Activated gamma-delta T cell treated with anti-CD3 and anti-CD28 coated beads, Interleukin-2, amount 50 U/mL, for 16 hours (primary cell): Measurements from ENCODE around the gene LPO.
A peak's percentile ranks its signal among the peaks of the same experiment; 100 is the strongest.

Experiments used
- DNase-seq: peaks from one replicate; pipeline ENCODE4 v3.0.0-alpha.2; 2020; ENCODE audit warnings: low read depth

Gene LPO

DNA sequence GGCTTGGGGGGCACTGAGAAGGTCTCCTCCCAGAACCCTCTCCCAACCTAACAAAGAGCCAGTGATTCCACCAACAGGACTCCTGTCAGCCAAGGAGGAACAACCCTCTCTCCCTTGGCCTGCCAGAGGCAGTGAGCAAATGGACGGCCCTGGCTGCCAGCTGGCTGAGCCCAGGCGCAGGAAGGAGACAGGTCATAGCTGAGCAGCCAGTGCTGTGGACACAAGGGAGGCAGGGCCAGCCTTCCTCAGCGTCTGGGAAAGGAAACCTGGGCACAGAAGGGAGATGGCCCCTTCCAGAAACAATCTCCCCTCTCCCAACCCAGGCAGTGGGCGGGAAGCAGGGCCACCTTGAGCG is 40.3 kb downstream of the LPO start:
- no peak for DNase-seq

DNA sequence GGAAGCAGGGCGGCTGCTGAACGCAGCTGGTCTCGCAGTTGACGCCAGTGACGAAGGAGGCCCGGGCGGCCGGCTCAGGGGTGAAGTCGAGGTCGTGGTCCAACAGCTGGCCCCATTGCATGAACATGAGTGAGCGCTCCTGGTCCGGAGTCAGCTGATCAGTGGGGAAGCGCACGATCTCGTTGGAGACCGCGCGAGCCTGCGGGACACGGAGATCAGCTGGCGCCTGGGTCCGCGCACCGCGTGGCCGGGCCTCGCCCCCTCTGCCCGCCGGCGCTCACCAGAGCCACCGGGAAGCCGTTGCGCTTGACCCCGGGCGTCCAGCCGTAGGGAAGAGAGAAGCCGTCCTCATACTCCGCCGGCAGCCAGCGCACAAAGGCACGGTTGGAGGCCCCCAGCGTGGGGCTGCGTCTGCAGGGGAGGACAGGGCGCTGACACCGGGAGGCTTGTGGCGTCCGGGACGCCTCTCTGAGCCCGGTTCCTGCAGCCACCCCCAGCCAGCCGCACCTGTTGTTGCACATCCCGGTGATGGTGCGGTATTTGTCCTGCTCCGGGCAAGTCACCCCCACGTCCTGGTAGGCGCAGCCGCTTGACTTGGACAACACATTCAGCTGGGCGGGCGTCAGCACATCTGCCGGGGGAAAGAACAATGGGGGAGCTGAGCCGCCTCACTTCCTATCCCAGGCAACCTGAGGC is 40.8 kb downstream of the LPO start:
- DNase-seq: no peak

DNA sequence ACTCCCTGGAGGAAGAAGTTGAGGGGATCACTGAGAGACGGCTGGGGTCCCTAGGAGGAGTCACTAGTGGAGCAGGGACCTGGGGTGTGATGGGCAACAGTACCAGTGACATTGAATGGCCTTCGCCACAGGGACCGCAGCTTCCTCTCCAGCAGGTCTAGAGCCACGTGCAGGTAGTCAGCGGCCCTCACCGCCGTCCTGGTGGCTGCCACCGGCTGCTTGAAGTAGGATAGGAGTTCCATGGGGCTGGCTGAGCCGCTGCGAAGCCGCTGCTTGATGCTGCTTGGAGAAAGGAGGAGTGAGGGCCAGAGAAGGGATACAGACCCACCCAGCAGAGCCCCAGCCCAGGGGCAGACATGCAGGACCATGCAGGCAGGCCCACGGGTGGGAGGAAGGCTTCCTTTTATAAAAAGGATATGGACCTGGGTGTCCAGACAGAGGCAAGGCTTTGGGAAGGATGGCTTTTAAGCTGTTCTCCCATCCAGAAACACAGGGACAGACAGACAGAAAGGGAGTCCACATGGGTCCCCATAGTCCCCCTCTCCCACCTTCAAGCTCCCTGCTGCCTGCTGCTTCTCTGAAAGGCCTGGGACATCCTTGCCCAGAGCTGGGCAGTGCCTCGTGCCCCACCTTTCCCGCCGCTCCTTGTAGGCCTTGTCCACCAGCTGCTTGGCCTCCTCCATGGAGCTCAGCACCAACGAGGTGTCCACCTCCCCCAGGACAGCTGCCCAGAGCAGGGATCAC is 41.5 kb downstream of the LPO start:
- DNase-seq: no peak

DNA sequence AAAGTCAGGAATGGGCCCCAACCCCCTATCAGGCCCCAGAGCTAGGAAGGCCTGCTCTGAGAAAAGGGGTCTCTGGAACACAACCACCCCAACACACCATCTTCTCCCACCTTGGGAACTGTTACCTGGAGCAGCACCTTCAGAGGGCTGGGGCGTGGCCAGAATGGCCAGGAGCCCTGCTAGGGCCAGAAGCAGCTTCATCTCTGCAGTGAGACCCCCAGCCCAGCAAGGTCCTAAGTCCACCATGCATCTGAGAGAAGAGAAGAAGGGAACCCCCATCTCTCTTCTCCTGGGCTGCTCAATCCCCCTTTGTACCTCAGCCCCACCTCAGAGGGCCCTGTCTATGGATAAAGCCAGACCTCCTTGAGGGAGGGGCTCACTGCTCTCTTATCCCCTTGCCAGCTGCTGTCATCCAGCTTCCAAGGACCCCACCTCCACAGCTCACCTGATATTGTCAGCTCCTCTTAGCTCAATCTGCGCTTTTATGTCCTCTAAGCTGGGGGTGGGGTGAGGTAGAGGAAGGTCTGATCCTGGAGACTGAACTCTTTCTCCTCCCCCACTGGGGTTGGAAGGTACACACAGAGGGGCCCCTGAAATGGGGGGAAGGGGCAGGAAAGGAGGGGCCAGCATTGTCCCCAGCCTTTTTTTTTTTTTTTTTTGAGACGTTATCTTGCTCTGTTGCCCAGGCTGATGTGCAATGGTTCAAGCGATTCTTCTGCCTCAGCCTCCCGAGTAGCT is 42.3 kb downstream of the LPO start, which contains the start of gene MPO:
MPO (minus strand) TSS at position 456 of the 738 bp plus-strand sequence; CDS start at position 279, 177 bp downstream.
- DNase-seq: no peak

DNA sequence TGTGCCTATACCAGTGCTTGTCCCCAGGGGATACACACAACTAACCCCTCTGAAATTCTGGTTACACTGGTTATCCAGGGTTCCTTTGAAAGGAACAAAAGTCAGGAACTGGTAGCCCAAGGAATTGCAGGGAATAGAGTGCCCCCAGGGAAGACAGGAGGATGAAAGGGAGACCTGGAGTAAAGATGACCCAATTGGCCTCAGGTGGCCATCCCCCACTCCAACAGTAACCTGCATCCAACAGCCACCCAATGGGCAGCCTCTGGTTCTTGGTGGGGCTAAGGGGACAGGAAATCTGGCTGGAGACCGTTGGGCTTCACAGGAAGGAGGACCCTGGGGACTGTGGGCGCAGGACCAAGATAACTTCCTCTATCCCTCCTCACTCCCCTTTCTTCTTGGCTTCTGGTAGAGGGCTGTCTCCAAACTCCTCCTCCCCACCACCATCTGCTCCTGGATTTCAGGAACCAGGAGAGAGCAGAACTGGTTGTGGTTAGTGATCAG is 43.2 kb downstream of the LPO start:
- DNase-seq: no peak

DNA sequence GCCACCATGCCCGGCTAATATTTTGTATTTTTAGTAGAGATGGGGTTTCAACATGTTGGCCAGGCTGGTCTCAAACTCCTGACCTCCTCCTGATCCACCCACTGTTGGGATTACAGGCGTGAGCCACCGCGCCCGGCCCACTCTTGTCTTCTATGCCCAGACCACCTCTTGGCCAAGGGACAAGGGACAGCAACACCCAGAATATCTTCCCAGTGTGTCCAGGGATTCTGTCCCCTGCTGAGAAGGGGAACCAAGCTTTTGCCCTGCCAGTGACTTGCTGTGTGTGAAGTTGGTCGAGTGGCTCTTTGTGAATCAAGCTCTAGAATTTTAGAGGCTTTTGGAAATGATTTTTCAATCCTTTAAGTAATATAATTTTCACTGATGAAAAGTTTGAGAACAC is 44.1 kb downstream of the LPO start:
- no peak for DNase-seq

DNA sequence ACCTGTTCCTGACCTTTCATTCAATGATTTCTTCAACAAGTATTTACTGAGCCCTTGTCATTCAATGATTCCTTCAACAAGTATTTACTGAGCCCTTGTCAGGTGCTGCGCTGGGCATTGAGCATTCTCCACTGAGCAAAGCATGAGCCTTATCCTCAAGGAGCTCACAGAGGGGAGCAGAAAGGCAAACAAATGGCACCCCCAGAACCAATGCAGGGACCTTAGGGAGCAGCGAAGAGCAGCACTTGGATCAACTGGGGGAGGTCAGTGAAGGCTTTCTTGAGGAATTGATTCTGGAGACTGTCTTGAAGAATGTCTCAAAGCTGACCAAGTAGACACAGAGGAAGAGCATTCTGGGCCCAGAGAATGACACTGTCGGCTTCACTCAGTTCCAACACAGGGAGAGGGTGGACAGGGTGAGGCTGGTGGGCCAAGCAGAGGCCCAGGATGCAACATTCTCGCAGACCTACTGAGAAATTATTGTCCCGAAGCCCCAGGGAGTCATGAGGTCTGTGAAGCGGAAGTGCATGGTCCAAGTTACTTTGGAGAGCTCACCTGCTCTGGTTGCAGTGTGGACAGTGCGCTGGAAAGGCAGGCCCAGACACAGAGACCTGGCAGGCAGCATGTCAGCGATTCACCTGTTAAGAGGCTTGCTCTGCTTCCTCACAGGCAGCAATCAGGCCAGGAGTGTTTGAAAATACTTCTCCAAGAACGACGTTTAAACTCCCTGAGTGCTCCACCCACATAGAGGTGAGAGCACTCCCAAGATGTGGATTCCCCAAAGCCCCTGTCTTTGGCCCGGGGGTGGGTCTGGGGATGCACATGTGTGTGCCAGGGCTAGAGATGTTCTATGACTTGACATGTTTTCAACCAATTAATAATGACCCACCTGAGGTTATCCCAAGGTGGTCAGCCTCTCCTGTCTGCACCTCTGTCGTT is 45.6 kb downstream of the LPO start:
- DNase-seq: no peak

DNA sequence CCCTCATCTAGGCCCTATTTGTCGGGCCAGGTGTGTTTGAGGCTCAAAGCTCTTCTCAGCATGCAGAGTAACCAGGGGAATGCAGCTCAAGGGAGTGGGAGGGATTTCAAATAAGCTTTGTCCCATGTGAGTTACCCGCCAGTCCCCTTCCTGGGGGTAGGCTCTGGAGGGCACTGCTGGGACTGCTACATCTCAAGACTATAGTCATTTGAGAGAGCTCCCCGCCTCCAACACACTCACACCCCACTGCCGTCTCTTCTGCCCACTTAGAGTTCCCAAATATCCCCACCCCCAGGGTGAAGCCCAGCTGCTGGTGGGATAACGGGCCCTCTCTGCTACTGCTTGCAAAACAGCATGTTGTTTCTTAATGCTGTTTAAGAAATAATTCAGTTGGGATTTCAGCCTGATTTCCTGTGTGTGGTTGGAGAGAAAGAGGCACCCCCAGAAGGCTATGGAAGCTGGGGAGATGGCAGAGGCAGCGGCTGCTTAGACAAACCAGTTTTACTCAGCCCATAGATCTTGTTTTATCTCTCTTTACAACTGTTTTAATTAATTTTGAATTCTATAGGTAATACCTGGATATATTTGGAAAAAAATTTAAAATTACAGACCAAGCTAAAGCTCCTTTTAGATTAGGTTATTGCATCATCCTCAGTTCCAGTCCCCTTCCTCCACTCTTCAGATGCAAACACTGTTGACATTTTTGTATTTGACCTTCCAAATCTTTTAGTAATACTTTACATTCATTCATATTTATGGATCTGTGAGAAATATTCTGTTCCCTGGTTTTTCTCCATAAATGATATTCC is 46.4 kb downstream of the LPO start:
- DNase-seq: no peak

DNA sequence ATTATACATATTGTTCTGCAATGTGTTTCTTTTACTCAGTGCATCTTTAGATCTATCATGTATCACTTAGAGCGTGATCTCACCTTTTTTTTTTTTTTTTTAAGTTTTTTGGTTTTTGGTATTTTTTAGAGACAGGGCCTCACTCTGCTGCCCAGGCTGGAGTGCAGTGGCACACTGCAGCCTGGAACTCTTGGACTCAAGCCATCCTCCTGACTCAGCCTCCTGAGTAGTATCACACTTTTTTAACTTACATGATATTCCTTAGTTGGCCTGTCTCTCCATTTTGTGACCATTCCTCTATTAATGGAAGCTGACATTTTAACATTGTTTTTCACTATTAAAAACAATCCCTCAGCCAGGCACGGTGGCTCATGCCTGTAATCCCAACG is 47.0 kb downstream of the LPO start:
- no peak for DNase-seq

DNA sequence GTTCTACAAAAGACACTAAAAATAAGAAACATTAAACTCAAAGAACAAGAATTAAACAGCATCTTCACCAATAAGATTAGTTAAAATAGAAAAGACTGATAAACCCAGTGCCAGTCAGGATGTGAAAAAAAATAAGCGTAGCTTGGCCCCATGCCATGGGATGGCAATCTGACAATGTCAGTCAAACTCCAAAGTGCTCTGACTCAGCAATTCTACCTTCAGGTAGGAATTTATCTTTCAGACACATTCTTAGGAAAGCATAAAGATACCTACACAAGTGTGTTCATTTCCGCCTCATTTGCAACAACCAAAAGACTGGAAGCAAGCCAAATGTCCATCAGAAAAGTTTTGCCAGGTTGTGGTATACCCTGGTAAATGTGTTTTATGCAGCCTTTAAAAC is 51.5 kb downstream of the LPO start:
- DNase-seq: no peak

DNA sequence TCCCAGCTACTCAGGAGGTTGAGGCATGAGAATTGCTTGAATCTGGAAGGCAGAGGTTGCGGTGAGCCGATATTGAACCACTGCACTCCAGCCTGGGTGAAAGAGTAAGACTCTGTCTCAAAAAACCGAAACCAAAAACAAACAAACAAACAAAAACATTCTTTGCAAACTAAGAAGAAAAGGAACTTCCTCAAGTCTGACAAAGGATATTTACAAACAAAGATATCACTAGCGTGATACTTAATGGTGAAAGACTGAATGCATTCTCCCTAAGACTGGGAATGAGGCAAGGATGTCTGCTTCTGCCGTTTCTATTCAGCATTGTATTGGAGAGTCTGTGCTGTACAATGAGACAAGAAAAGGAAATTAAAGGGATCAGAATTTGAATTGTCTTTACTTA is 52.9 kb downstream of the LPO start:
- no peak for DNase-seq

DNA sequence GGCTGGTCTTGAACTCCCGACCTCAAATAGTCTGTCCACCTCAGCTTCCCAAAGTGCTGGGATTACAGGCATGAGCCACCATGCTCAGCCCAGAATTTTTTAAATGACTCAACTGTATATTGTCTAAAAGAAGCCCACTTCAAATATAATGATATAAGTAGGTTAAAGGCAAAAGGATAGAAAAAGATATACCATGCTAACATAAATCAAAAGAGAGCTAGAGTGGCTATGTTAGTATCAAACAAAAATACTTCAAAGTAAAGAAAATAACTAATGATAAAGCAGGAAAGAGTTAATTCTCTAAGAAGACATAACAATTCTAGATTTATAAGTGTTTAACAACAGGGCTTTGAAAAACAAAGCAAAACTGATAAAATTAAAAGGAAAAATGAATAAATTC is 55.6 kb downstream of the LPO start:
- DNase-seq: no peak

DNA sequence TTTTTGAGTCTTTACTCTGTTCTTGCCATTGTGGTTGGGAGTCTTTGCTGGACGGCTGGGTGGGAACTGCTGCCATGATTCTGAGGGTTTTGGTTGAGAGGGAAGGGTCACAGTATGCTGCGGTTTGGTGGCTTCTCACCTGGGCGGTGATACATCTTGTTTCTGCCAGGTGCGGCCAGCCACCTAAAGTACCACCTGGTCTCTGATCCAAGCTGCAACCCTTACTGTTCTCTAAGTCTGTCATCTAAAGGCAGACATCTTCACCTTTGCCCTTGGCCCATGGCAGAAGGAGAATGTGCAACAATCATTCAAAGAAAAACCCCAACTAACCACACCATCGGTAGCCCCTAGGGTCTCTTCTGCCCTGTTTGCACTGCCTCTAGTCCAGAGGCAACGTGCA is 62.0 kb downstream of the LPO start:
- DNase-seq: no peak

DNA sequence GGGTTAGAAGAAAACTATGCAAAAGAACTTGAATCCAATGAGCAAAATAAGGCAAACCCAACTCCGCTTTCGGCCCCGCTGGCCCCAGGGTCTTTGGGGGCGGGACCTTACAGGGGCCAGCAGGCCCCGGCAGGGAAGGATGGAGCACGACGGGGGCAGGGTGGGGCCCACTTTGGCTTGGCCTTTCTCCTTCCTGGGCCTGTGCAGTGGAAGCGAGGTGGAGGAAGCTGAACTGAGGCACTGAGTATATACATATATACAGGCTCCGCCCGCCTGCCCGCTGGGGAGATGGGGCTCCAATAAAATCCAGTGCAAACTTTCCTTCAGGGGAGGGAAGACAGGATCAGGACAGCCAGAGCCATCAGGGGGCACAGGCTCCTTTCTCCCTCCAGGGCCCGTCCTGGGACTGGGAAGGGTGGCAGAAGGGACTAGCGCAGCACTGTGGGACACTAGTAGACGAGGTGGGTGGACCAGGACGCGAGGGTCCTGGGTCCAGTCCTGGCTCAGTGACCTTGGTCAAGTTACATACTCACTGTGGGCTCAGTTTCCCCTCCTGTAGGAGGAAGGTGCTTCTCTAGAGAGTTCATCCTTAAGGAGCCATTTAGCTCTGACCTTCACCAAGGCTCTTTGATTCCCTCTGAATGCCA is 63.2 kb downstream of the LPO start:
- DNase-seq: no peak

DNA sequence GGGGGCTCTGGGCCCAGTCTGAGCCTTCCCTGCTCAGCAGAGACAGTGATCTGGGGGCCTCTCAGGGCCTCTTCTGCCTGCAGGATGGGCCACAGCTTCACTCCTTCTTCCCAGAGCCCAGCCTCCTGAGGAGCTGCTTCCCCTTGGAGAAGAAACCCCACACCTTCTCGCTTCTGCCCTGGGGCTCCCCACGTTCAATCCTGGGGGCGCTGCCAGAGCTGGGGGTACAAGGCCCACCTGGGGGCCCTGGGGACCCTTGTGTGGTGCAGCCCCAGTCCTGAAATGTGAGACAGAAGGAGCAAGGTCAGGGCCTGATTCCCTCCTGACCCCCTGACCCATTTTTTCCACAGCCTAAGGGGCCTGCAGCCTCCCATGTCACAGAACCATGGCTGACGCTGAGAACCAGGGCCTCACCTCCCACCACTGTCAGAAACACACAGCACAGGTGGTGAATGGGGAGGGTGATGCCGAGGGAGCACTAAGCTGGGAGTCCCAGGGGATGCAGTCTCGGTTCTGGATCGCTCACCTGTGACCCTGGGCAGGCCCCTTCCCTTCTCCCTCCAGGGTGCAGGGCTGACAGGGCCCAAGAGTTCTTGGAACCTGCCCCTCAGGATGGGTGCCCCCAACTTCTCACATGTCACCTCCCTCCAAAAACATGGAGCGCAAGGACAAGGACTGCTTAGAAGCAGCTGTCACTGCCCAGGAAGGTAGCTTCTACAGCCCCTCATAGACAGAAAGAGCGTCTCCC is 64.0 kb downstream of the LPO start:
- DNase-seq: no peak

DNA sequence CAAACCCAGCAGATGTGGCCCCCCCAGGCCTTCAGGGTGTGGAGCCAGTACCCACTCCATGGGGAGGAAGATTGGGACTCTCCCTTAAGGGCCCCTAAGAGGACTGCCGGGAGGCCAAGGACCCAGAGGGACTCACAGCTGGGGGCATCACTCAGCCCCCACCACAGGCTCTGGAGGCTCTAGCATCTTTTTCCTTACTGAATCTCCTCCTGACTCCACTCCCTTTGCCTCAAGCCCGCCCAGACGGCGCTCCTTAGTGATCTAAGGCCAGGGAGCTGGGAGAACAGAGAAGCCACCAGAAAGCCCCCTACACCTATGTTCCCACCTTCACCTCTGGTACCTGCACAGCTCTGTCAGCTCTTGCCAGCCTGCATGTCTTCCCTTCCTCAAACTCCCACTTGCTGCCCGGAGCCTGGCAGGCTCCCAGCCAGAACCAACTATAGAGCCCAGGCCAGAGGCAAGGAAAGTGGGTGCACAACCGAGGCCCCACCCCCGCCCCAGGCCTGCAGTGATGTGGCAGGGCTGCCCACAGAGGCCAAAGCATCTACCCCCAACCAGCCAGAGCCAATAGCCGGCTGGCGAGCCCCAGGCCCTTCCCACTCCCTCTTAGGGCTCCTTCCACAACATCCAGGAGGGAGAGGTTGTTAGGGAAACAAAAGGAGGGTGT is 64.7 kb downstream of the LPO start:
- no peak for DNase-seq

DNA sequence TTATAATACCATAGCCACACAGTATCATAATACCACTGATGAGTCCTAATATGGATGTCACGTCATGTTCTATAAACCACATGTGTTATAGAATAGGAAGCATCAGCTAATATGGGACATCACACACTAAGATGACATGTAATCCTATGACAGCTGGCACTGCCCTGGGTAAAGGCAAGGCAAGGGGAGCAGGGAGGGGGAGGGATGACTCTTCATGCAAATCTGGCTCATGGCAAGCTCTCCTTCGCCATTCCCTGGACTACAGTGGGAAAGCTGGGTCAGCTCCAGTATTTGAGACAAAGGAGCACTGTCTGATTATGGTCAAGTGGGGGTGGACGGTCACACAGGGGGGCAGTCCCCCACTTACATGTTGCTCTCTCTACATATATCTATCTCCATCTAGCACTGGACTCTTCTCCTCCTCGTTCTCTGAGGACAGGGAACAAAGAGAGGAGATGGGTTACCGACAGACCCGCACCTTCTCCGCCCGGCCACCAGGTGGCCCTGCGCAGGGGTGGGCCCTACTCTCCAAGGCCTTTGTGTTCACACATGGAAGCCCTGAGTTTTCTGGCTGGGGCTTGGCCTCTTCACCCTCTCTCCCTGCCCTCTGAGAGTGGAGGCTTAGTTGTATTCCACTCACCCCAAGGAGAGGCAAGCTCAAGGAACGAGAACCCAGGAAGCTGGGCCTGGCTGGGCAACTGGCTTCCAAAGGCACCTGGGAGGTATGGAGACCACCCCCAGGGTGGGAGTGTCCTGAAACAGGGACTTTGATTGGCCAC is 65.8 kb downstream of the LPO start:
- peak; percentile 39 for DNase-seq

DNA sequence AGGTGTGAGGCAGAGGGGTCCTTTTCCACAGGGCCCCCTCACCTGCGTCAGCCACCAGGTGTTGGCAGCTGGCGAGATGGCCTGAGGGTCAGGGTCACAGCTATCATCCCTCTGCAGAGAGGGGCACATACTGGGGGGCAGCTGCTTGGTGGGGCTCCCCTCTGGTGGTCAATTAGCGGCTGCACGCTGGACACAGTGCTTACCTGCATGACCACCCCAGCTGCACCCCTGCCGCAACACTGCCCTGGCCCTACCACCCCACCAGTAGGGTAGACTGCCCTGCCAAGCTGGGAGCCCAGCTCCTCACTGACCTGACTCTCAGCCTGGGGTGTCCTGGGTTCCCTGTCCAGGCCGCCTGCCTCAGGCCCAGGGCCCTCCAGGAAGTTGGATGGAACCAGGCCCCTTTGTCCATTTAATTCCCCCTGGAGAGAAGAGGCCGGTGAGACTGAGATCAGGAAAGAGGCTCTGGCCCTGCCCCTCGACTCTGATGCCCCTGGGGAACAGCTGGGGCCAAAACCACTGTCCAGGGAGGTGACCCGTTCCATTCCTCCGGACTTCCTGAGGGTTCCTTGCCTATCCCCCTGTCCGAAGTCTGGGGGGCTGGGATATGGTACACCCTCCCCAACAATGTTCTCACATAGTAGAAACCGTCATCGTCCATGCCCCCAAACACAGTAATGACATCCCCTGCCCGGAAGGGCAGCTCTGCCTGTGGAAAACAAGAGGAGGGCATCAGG is 66.5 kb downstream of the LPO start:
- no peak for DNase-seq
